ENCODE data around the gene DCLK2. TPM values are rescaled to one million over a fixed set of nuclear protein-coding genes. Genes with fewer than 3 reads are reported as not detected.

DCLK2 gene
- total RNA-seq, 3 donors from 2014 or later = 3.4 to 5.2 (median 4.0) TPM

GRCh38 chr4:150253965-150254630 is 175.9 kb downstream of the DCLK2 start:
- no peak overlapping the region for H3K27ac ChIP-seq
- intact Hi-C loops (cut with DNase I; ENCODE audit: low total_unique reads) = no loop called here
- no peaks in the 10 kb centered on the region for H3K27me3 ChIP-seq
- no peak for DNase-seq (ENCODE audit: low spot score in 2 of 2)
- H3K36me3 ChIP-seq = no peaks in the 10 kb centered on the region
- TF ChIP-seq CTCF (IDR thresholded peaks at IDR 0.05) (no peak), POLR2A (IDR thresholded peaks at IDR 0.05) (no peak), POLR2AphosphoS5 (IDR thresholded peaks at IDR 0.05) (no peak)
- no peaks in the 10 kb centered on the region for H3K9me3 ChIP-seq
- H3K4me3 ChIP-seq = no peak overlapping the region
- peaks cover 0 to 7% of the 10 kb centered on the region in 2 donors for H3K4me1 ChIP-seq

GRCh38 chr4:150255610-150256224 is 177.5 kb downstream of the DCLK2 start:
- TF ChIP-seq POLR2AphosphoS5 (IDR thresholded peaks at IDR 0.05) (no peak), CTCF (IDR thresholded peaks at IDR 0.05) (no peak)

GRCh38 chr4:150256225-150256620 is 178.0 kb downstream of the DCLK2 start:
- no peak for TF ChIP-seq CTCF (IDR thresholded peaks at IDR 0.05)
- Histone ChIP-seq H3K27me3 (no peaks in the 10 kb centered on the region), H3K9me3 (no peaks in the 10 kb centered on the region), H3K36me3 (no peaks in the 10 kb centered on the region), H3K27ac (no peak overlapping the region), H3K4me3 (no peak overlapping the region), H3K4me1 (peaks cover 0 to 7% of the 10 kb centered on the region in 2 donors)
- DNase-seq (ENCODE audit: low spot score in 2 of 2) = no peak
- intact Hi-C loops (cut with DNase I; ENCODE audit: low total_unique reads) = no loop called here

More at GRCh38 chr4:150255610-150256224, 177.5 kb downstream of the DCLK2 start:
- no peaks in the 10 kb centered on the region for H3K36me3 ChIP-seq
- no peaks in the 10 kb centered on the region for H3K9me3 ChIP-seq
- H3K4me3 ChIP-seq = no peak overlapping the region
- DNase-seq (ENCODE audit: low spot score in 2 of 2) = no peak
- intact Hi-C loops (cut with DNase I; ENCODE audit: low total_unique reads) = no loop called here
- peaks cover 0 to 7% of the 10 kb centered on the region in 2 donors for H3K4me1 ChIP-seq
- no peaks in the 10 kb centered on the region for H3K27me3 ChIP-seq
- H3K27ac ChIP-seq = no peak overlapping the region

GRCh38 chr4:150256841-150257730 is 178.8 kb downstream of the DCLK2 start:
- no peaks in the 10 kb centered on the region for H3K27me3 ChIP-seq
- peaks cover 0 to 7% of the 10 kb centered on the region in 2 donors for H3K4me1 ChIP-seq
- H3K27ac ChIP-seq = peak overlapping the region in 1 of 2 donors; percentile 7
- TF ChIP-seq POLR2AphosphoS5 (IDR thresholded peaks at IDR 0.05) (no peak), POLR2A (IDR thresholded peaks at IDR 0.05) (no peak), CTCF (IDR thresholded peaks at IDR 0.05) (no peak)
- no peak overlapping the region for H3K4me3 ChIP-seq
- intact Hi-C loops (cut with DNase I; ENCODE audit: low total_unique reads) = no loop called here
- H3K36me3 ChIP-seq = no peaks in the 10 kb centered on the region
- H3K9me3 ChIP-seq = no peaks in the 10 kb centered on the region
- no peak for DNase-seq (ENCODE audit: low spot score in 2 of 2)

- TF ChIP-seq POLR2A (IDR thresholded peaks at IDR 0.05) (no peak), POLR2AphosphoS5 (IDR thresholded peaks at IDR 0.05) (no peak), CTCF (IDR thresholded peaks at IDR 0.05) (no peak)
- Histone ChIP-seq H3K36me3 (no peaks in the 10 kb centered on the region), H3K27me3 (no peaks in the 10 kb centered on the region), H3K4me3 (no peak overlapping the region), H3K4me1 (peaks cover 0 to 7% of the 10 kb centered on the region in 2 donors), H3K9me3 (no peaks in the 10 kb centered on the region), H3K27ac (no peak overlapping the region)
- intact Hi-C loops (cut with DNase I; ENCODE audit: low total_unique reads) = no loop called here
- no peak for DNase-seq (ENCODE audit: low spot score in 2 of 2)
Observed at GRCh38 chr4:150258569-150258968, 180.3 kb downstream of the DCLK2 start.
